Fibroblast of lung (primary cell): ENCODE data around the gene LRRC3. TPM values are rescaled to one million over a fixed set of nuclear protein-coding genes. Genes with fewer than 3 reads are reported as not detected.

Experiments
- DNase-seq, 2 donors: peaks; one replicate each; pipeline versions ENCODE4 v3.0.0 to v3.0.0-alpha.2; 2010; ENCODE audit warnings: low read depth in 2 of 2
- H2AFZ ChIP-seq: 2 replicates; pipeline ENCODE4 v1.5.1; 2012; ENCODE audit warnings: low read length, control low read depth, inconsistent platforms
- H3K27ac ChIP-seq: 2 replicates; pipeline ENCODE4 v1.5.1; 2011; ENCODE audit warnings: low read length, control low read depth; ENCODE audit not compliant: insufficient read depth
- H3K27me3 ChIP-seq: 2 replicates; pipeline ENCODE4 v1.5.1; 2011; ENCODE audit warnings: mild to moderate bottlenecking, low read length; ENCODE audit not compliant: control insufficient read depth, insufficient read depth
- H3K36me3 ChIP-seq: 2 replicates; pipeline ENCODE4 v1.5.1; 2011; ENCODE audit warnings: low read length; ENCODE audit not compliant: control insufficient read depth, insufficient read depth
- H3K4me1 ChIP-seq: 2 replicates; pipeline ENCODE4 v1.5.1; 2011; ENCODE audit warnings: low read length; ENCODE audit not compliant: control insufficient read depth, insufficient read depth; ENCODE audit errors: extremely low read depth
- H3K4me2 ChIP-seq: 2 replicates; pipeline ENCODE4 v1.5.1; 2011; ENCODE audit warnings: low read length, control low read depth; ENCODE audit not compliant: insufficient read depth; ENCODE audit errors: extremely low read depth
- H3K4me3 ChIP-seq, 4 experiments: fragments of 200-600 bp in 1 of 4; sonication (generic) in 1 of 4; replicated peaks in 1 of 4; 2 replicates each; pipeline ENCODE4 v1.5.1; 2011 to 2016; ENCODE audit warnings: low read length in 4 of 4, low read depth in 3 of 4, mild to moderate bottlenecking in 3 of 4, control low read depth in 2 of 4, inconsistent platforms in 1 of 4, mixed read lengths in 1 of 4; ENCODE audit not compliant: insufficient read depth in 1 of 4; ENCODE audit errors: control extremely low read depth in 1 of 4
- H3K79me2 ChIP-seq: 2 replicates; pipeline ENCODE4 v1.5.1; 2012; ENCODE audit warnings: mild to moderate bottlenecking, low read length, inconsistent platforms; ENCODE audit not compliant: control insufficient read depth, insufficient read depth
- H3K9ac ChIP-seq: 2 replicates; pipeline ENCODE4 v1.5.1; 2011; ENCODE audit warnings: mild to moderate bottlenecking, low read length, control low read depth; ENCODE audit not compliant: insufficient read depth
- H3K9me3 ChIP-seq: 2 replicates; pipeline ENCODE4 v1.5.1; 2012; ENCODE audit warnings: low read depth, low read length; ENCODE audit not compliant: control insufficient read depth, insufficient read depth
- H4K20me1 ChIP-seq: 2 replicates; pipeline ENCODE4 v1.5.1; 2011; ENCODE audit warnings: low read length; ENCODE audit not compliant: control insufficient read depth, insufficient read depth; ENCODE audit errors: extremely low read depth
- EZH2 ChIP-seq: IDR thresholded peaks from 2 replicates; pipeline ENCODE4 v1.5.1; 2012; ENCODE audit warnings: low read length, control low read depth, mild to moderate bottlenecking; ENCODE audit errors: missing control alignments
- polyA plus RNA-seq, 2 donors: library from polyadenylated mRNA; depleted of rRNA in 1 of 2; stranded (reverse) in 1 of 2; unstranded in 1 of 2; fragments of >200 nt; gene quantifications; 2 replicates each; pipeline ENCODE4 v1.2.1, GENCODE V29; 2011 to 2012; ENCODE audit warnings: missing spikeins in 1 of 2
- total RNA-seq: library from RNA; depleted of rRNA; stranded (reverse); fragments of >200 nt; gene quantifications from 2 replicates; pipeline ENCODE4 v1.2.1, GENCODE V29; 2014
- TF ChIP-seq, protein P1 (sequence below), 2 donors: IDR thresholded peaks in 1 of 2; conservative IDR thresholded peaks in 1 of 2; 1 replicate in 1 of 2; 2 replicates in 1 of 2; pipeline ENCODE4 v1.5.1; 2011 to 2012; ENCODE audit warnings: low read length in 2 of 2, control low read depth in 1 of 2, inconsistent platforms in 1 of 2, low read depth in 1 of 2, mild to moderate bottlenecking in 1 of 2

LRRC3 gene
- total and polyA plus RNA-seq, 2 donors (not counting 1 experiment from before 2014, with no cell fraction given) = 0.50 to 0.52 TPM

DNA sequence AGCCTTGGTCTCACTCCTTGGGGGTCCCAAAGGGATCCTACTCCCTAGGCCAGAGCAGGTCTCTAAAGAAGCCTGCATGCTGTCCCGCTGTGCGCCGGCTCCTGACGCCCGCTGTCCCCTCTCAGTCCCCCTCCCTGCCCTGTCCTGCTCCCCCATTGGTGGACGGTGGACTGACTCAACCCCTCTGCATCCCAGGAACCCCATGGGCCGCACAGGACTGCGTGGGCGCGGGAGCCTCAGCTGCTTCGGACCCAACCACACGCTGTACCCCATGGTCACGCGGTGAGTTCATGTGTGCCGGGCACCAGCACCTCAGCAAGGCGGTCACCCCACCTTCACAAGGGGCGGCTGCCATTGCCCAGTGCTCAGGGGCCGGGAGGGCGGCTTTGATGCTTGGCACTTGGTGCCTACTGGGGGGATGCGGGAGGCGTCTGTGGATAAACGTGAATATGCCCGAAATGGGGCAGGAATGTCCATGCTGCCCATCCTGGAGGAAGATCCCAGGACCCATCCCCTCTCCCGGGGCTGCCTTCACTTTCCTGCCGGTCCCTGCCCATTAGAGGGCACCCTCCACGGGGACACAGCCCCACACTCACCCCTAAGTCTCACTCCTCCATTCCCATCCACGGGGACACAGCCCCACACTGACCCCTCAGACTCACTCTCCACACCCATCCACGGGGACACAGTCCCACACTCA is 20.2 kb upstream of the LRRC3 start:
- Histone ChIP-seq H4K20me1 (no peaks in the 10 kb centered on the region), H3K9me3 (no peaks in the 10 kb centered on the region), H3K27me3 (no peaks in the 10 kb centered on the region), H3K36me3 (no peaks in the 10 kb centered on the region), H3K4me3 (no peak overlapping the region), H3K9ac (no peak overlapping the region), H3K4me2 (no peak overlapping the region), H2AFZ (no peak overlapping the region), H3K79me2 (no peaks in the 10 kb centered on the region), H3K27ac (no peak overlapping the region), H3K4me1 (no peaks in the 10 kb centered on the region)
- TF ChIP-seq EZH2 = no peak
- TF ChIP-seq, protein P1, sequence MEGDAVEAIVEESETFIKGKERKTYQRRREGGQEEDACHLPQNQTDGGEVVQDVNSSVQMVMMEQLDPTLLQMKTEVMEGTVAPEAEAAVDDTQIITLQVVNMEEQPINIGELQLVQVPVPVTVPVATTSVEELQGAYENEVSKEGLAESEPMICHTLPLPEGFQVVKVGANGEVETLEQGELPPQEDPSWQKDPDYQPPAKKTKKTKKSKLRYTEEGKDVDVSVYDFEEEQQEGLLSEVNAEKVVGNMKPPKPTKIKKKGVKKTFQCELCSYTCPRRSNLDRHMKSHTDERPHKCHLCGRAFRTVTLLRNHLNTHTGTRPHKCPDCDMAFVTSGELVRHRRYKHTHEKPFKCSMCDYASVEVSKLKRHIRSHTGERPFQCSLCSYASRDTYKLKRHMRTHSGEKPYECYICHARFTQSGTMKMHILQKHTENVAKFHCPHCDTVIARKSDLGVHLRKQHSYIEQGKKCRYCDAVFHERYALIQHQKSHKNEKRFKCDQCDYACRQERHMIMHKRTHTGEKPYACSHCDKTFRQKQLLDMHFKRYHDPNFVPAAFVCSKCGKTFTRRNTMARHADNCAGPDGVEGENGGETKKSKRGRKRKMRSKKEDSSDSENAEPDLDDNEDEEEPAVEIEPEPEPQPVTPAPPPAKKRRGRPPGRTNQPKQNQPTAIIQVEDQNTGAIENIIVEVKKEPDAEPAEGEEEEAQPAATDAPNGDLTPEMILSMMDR (conservative IDR thresholded peaks at IDR 0.05 in 1 of 2, IDR thresholded peaks at IDR 0.05 in 1 of 2; ENCODE audit: low read depth in 1 of 2, low read length in 2 of 2) = no peak
- DNase-seq = no peak

DNA sequence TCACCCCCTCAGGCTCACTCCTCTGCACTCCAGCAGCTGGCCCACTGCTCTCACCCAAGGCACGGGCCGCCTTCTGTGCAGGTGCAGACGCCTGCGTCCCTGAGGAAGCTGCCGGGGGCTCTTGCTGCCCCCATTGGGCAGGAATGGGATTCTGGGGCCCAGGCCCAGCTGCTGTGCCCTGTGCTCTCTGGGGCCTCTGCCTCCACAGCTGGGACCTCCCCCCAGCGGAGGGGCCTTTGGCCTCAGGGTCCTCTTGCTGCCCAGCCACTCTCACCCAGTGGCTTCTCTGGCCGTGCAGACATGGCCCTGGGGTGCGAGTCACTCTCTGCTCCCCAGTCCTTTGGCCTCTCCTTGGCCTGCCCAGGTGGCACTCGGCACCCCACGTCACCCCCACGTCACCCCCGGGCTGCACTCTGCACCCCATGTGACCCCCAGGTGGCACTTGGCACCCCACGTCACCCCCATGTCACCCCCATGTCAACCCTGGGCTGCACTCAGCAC is 19.1 kb upstream of the LRRC3 start:
- Histone ChIP-seq H3K27ac (no peak overlapping the region), H3K9me3 (no peaks in the 10 kb centered on the region), H2AFZ (no peak overlapping the region), H3K4me3 (no peak overlapping the region), H3K27me3 (no peaks in the 10 kb centered on the region), H3K9ac (no peak overlapping the region), H3K79me2 (no peaks in the 10 kb centered on the region), H3K36me3 (no peaks in the 10 kb centered on the region), H3K4me1 (no peaks in the 10 kb centered on the region), H4K20me1 (no peaks in the 10 kb centered on the region), H3K4me2 (no peak overlapping the region)
- DNase-seq = no peak
- TF ChIP-seq, protein P1 (conservative IDR thresholded peaks at IDR 0.05 in 1 of 2, IDR thresholded peaks at IDR 0.05 in 1 of 2; ENCODE audit: low read depth in 1 of 2, low read length in 2 of 2) = no peak
- TF ChIP-seq EZH2 = no peak

DNA sequence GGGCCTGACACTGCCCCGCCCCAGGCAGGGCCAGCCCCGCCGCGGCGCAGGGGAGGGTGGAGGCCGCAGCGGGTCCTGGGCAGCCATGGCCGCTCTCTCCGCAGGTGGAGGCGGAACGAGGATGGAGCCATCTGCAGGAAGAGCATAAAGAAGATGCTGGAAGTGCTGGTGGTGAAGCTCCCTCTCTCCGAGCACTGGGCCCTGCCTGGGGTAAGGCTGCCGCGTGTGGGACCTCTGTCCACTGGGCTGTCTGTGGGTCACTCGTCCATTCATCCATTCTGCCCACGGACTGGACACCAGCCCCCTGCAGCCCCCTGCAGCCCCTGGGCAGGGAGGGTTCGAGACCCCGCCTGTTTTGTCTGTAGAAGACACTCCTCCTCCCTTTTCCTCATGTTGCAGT is 18.4 kb upstream of the LRRC3 start:
- H3K4me1 ChIP-seq = no peaks in the 10 kb centered on the region
- H3K27me3 ChIP-seq = no peaks in the 10 kb centered on the region
- no peak overlapping the region for H3K4me2 ChIP-seq
- no peak for DNase-seq
- TF ChIP-seq, protein P1 (conservative IDR thresholded peaks at IDR 0.05 in 1 of 2, IDR thresholded peaks at IDR 0.05 in 1 of 2; ENCODE audit: low read depth in 1 of 2, low read length in 2 of 2) = no peak
- no peak for TF ChIP-seq EZH2
- no peak overlapping the region for H2AFZ ChIP-seq
- H3K36me3 ChIP-seq = no peaks in the 10 kb centered on the region
- no peak overlapping the region for H3K27ac ChIP-seq
- no peaks in the 10 kb centered on the region for H4K20me1 ChIP-seq
- no peak overlapping the region for H3K4me3 ChIP-seq
- no peaks in the 10 kb centered on the region for H3K79me2 ChIP-seq
- H3K9ac ChIP-seq = no peak overlapping the region
- no peaks in the 10 kb centered on the region for H3K9me3 ChIP-seq
